ENCODE results near the gene PADI3.

PADI3 gene

GRCh38 chr1:17293681-17294425 is 45.0 kb downstream of the PADI3 start:
- TF ChIP-seq CTCF (IDR thresholded peaks at IDR 0.05; ENCODE audit: extremely low read depth, missing control alignments), result no peak

GRCh38 chr1:17295292-17295691 is 46.4 kb downstream of the PADI3 start:
- TF ChIP-seq CTCF (IDR thresholded peaks at IDR 0.05; ENCODE audit: extremely low read depth, missing control alignments), result no peak
- DNase-seq (ENCODE audit: low spot score), result no peak

More at GRCh38 chr1:17293681-17294425, 45.0 kb downstream of the PADI3 start:
- DNase-seq (ENCODE audit: low spot score), result no peak

GRCh38 chr1:17296086-17296485 is 47.2 kb downstream of the PADI3 start:
- DNase-seq (ENCODE audit: low spot score), result no peak
- no peak for TF ChIP-seq CTCF (IDR thresholded peaks at IDR 0.05; ENCODE audit: extremely low read depth, missing control alignments)

- no peak for TF ChIP-seq CTCF (IDR thresholded peaks at IDR 0.05; ENCODE audit: extremely low read depth, missing control alignments)
- DNase-seq (ENCODE audit: low spot score), result no peak
Observed at GRCh38 chr1:17297991-17298390, 49.1 kb downstream of the PADI3 start.

- TF ChIP-seq CTCF (IDR thresholded peaks at IDR 0.05; ENCODE audit: extremely low read depth, missing control alignments), result no peak
Observed at GRCh38 chr1:17301767-17302166, 52.9 kb downstream of the PADI3 start.

GRCh38 chr1:17304151-17304825 is 55.4 kb downstream of the PADI3 start:
- no peak for TF ChIP-seq CTCF (IDR thresholded peaks at IDR 0.05; ENCODE audit: extremely low read depth, missing control alignments)

More at GRCh38 chr1:17301767-17302166, 52.9 kb downstream of the PADI3 start:
- no peak for DNase-seq (ENCODE audit: low spot score)

GRCh38 chr1:17304826-17305175 is 55.9 kb downstream of the PADI3 start:
- no peak for TF ChIP-seq CTCF (IDR thresholded peaks at IDR 0.05; ENCODE audit: extremely low read depth, missing control alignments)
- no peak for DNase-seq (ENCODE audit: low spot score)

More at GRCh38 chr1:17304151-17304825, 55.4 kb downstream of the PADI3 start:
- no peak for DNase-seq (ENCODE audit: low spot score)
